GM18858 (cell line): Measurements from ENCODE around the gene CRYAA.
"Not testable (repeated sequence)": the region's sequence is repeated elsewhere in the genome, so short reads cannot be mapped to it uniquely, and the experiment has no call there.

Experiments
- ATAC-seq: cut with Tn5 transposase; IDR thresholded peaks from one replicate; pipeline ENCODE4 v1.9.1; 2021; ENCODE audit not compliant: unreplicated experiment

Gene CRYAA

GRCh38 chr21:43177043-43177906, 8.5 kb downstream of the CRYAA start:
- not testable (repeated sequence) for ATAC-seq

GRCh38 chr21:43178175-43178826, 9.5 kb downstream of the CRYAA start:
- ATAC-seq: not testable (repeated sequence)

GRCh38 chr21:43181033-43181432, 12.2 kb downstream of the CRYAA start:
- ATAC-seq: not testable (repeated sequence)

GRCh38 chr21:43187268-43187667, 18.5 kb downstream of the CRYAA start:
- not testable (repeated sequence) for ATAC-seq

GRCh38 chr21:43187715-43188114, 18.9 kb downstream of the CRYAA start:
- no peak for ATAC-seq

GRCh38 chr21:43188181-43188580, 19.4 kb downstream of the CRYAA start:
- ATAC-seq: no peak

GRCh38 chr21:43188592-43189210, 19.9 kb downstream of the CRYAA start:
- ATAC-seq: no peak

GRCh38 chr21:43189936-43190335, 21.1 kb downstream of the CRYAA start:
- ATAC-seq: no peak

- ATAC-seq: no peak
Measured at GRCh38 chr21:43190544-43190943, 21.7 kb downstream of the CRYAA start.

- no peak for ATAC-seq
Measured at GRCh38 chr21:43190951-43191350, 22.1 kb downstream of the CRYAA start.

GRCh38 chr21:43191521-43191920, 22.7 kb downstream of the CRYAA start:
- no peak for ATAC-seq

- ATAC-seq: no peak
Measured at GRCh38 chr21:43191971-43192370, 23.2 kb downstream of the CRYAA start.

GRCh38 chr21:43192501-43193081, 23.8 kb downstream of the CRYAA start:
- no peak for ATAC-seq

GRCh38 chr21:43193088-43193650, 24.4 kb downstream of the CRYAA start:
- no peak for ATAC-seq

GRCh38 chr21:43193651-43194302, 25.0 kb downstream of the CRYAA start:
- no peak for ATAC-seq

GRCh38 chr21:43194303-43195120, 25.7 kb downstream of the CRYAA start:
- no peak for ATAC-seq

- no peak for ATAC-seq
Measured at GRCh38 chr21:43195121-43196021, 26.6 kb downstream of the CRYAA start.

GRCh38 chr21:43196826-43197225, 28.0 kb downstream of the CRYAA start:
- ATAC-seq: no peak

- ATAC-seq: no peak
Measured at GRCh38 chr21:43198376-43198775, 29.6 kb downstream of the CRYAA start.
